NB4 (cell line): ENCODE data around the gene CXCL16.

Source experiments
- CTCF ChIP-seq: IDR thresholded peaks from one replicate; pipeline ENCODE4 v1.5.1; 2012; ENCODE audit warnings: low read depth, low read length
- MAX ChIP-seq: IDR thresholded peaks from 2 replicates; pipeline ENCODE4 v1.6.1; 2011; ENCODE audit warnings: low read depth, low read length
- POLR2A ChIP-seq: IDR thresholded peaks from 2 replicates; pipeline ENCODE4 v1.6.1; 2011; ENCODE audit warnings: mild to moderate bottlenecking; ENCODE audit not compliant: insufficient read length; ENCODE audit errors: extremely low read depth

DNA sequence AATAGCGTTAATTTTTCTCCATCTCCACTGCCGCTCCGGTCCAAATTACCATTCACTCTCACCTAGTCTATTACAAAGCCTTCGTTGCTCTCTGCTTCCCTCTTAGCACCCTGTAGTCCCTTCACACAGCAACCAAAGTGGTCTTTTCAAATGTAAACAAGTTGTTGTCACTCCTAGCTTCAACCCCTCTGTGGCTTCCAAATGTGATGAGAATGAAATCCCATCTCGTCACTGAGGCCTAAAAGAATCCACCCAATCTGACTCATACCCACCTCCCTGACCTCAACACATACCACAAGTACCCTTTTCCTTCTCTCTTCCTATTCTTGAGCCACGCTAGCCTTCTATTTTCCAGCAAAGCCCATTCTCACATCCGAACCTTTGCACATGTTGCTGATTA is 33.6 kb downstream of the CXCL16 start:
- TF ChIP-seq CTCF (no peak), POLR2A (no peak), MAX (no peak)
